Neural progenitor cell (in vitro differentiated cells): ENCODE results near the gene RNF121. TPM values are rescaled to one million over a fixed set of nuclear protein-coding genes. Genes with fewer than 3 reads are reported as not detected.

Source experiments
- DNase-seq: peaks from one replicate; pipeline ENCODE4 v3.0.0-alpha.2; 2016; ENCODE audit warnings: low spot score
- H2AFZ ChIP-seq: fragments of 200-600 bp; sonication (generic); replicated peaks from 2 replicates; pipeline ENCODE4 v1.6.1; 2016; ENCODE audit warnings: antibody characterized with exemption
- H3F3A ChIP-seq: fragments of 200-600 bp; sonication (generic); 2 replicates; pipeline ENCODE4 v1.6.1; 2016; ENCODE audit warnings: antibody characterized with exemption, low read depth
- H3K27ac ChIP-seq: fragments of 200-600 bp; sonication (generic); 2 replicates; pipeline ENCODE4 v1.5.1; 2016; ENCODE audit warnings: mild to moderate bottlenecking
- H3K27me3 ChIP-seq: fragments of 200-600 bp; sonication (generic); 2 replicates; pipeline ENCODE4 v1.6.1; 2016; ENCODE audit warnings: mild to moderate bottlenecking, moderate library complexity
- H3K36me3 ChIP-seq: fragments of 200-600 bp; sonication (generic); 2 replicates; pipeline ENCODE4 v1.5.1; 2016
- H3K4me1 ChIP-seq: fragments of 200-600 bp; sonication (generic); 2 replicates; pipeline ENCODE4 v1.6.1; 2016; ENCODE audit warnings: mixed run types
- H3K4me2 ChIP-seq: fragments of 200-600 bp; sonication (generic); 2 replicates; pipeline ENCODE4 v1.6.1; 2016
- H3K4me3 ChIP-seq: fragments of 200-600 bp; sonication (generic); 2 replicates; pipeline ENCODE4 v1.5.1; 2016
- H3K79me2 ChIP-seq: fragments of 200-600 bp; sonication (generic); 2 replicates; pipeline ENCODE4 v1.6.1; 2016; ENCODE audit warnings: low read depth
- H3K9ac ChIP-seq: fragments of 200-600 bp; sonication (generic); 2 replicates; pipeline ENCODE4 v1.6.1; 2016
- H3K9me3 ChIP-seq: fragments of 200-600 bp; sonication (generic); 2 replicates; pipeline ENCODE4 v1.5.1; 2016; ENCODE audit warnings: low read depth
- H4K20me1 ChIP-seq: fragments of 200-600 bp; sonication (generic); 2 replicates; pipeline ENCODE4 v1.6.1; 2016; ENCODE audit warnings: low read depth
- H3K27ac Mint-ChIP-seq: 3 replicates; pipeline ENCODE4 v1.8.0; 2021; ENCODE audit warnings: mixed read lengths
- H3K27me3 Mint-ChIP-seq: 2 replicates; pipeline ENCODE4 v1.8.0; 2022; ENCODE audit warnings: low read depth, mild to moderate bottlenecking, inconsistent platforms, moderate library complexity, mixed read lengths; ENCODE audit not compliant: insufficient read depth
- H3K36me3 Mint-ChIP-seq: 3 replicates; pipeline ENCODE4 v1.8.0; 2021; ENCODE audit warnings: mixed read lengths
- H3K4me1 Mint-ChIP-seq: 3 replicates; pipeline ENCODE4 v1.8.0; 2021; ENCODE audit warnings: mixed read lengths
- H3K4me3 Mint-ChIP-seq: 3 replicates; pipeline ENCODE4 v1.8.0; 2021; ENCODE audit warnings: mild to moderate bottlenecking, moderate library complexity, mixed read lengths
- H3K9me3 Mint-ChIP-seq: 3 replicates; pipeline ENCODE4 v1.8.0; 2020; ENCODE audit warnings: mixed read lengths
- CTCF ChIP-seq: fragments of 200-600 bp; sonication (generic); IDR thresholded peaks from 2 replicates; pipeline ENCODE4 v1.5.1; 2017; ENCODE audit warnings: antibody characterized with exemption, mild to moderate bottlenecking
- EZH2 ChIP-seq: fragments of 200-600 bp; sonication (generic); IDR thresholded peaks from 2 replicates; pipeline ENCODE4 v1.6.1; 2017; ENCODE audit warnings: antibody characterized with exemption, mild to moderate bottlenecking, moderate library complexity
- EZH2phosphoT487 ChIP-seq: fragments of 200-600 bp; sonication (generic); IDR thresholded peaks from 2 replicates; pipeline ENCODE4 v1.6.1; 2017; ENCODE audit warnings: antibody characterized with exemption
- total RNA-seq: library from RNA; depleted of rRNA; stranded (reverse); fragments of >200 nt; gene quantifications from 2 replicates; pipeline ENCODE4 v1.2.3, GENCODE V29; 2015; ENCODE audit warnings: low replicate concordance

RNF121 gene
- total RNA-seq, 1 donor from 2014 or later = 16.7 TPM

- TF ChIP-seq EZH2 = no peak
- no peak for TF ChIP-seq CTCF
- no peak for TF ChIP-seq EZH2phosphoT487
- Mint-ChIP-seq H3K27me3 (peaks cover 2% of the 10 kb centered on the region), H3K4me1 (peaks cover 25% of the 10 kb centered on the region), H3K27ac (no peak overlapping the region), H3K36me3 (no peaks in the 10 kb centered on the region), H3K9me3 (no peaks in the 10 kb centered on the region), H3K4me3 (no peak overlapping the region)
- peak overlapping the region; percentile 4 for H3K9ac ChIP-seq
- no peak overlapping the region for H2AFZ ChIP-seq
- H3K4me1 ChIP-seq = peaks cover 51% of the 10 kb centered on the region
- peak overlapping the region; percentile 78 for H3K4me2 ChIP-seq
- H3K36me3 ChIP-seq = no peaks in the 10 kb centered on the region
- H3K27ac ChIP-seq = peak overlapping the region; percentile 90
- DNase-seq = peak; percentile 92
- peaks cover 56% of the 10 kb centered on the region for H3F3A ChIP-seq
- no peaks in the 10 kb centered on the region for H3K9me3 ChIP-seq
- peaks cover 17% of the 10 kb centered on the region for H4K20me1 ChIP-seq
- H3K4me3 ChIP-seq = peak overlapping the region; percentile 54
- peaks cover 85% of the 10 kb centered on the region for H3K79me2 ChIP-seq
- no peaks in the 10 kb centered on the region for H3K27me3 ChIP-seq
These were observed 112.7 kb downstream of the RNF121 start for GRCh38 chr11:72041364-72042063.

GRCh38 chr11:72042064-72042745, 113.4 kb downstream of the RNF121 start:
- H3K27ac ChIP-seq = peak overlapping the region; percentile 90
- H3K36me3 ChIP-seq = no peaks in the 10 kb centered on the region
- no peak overlapping the region for H3K9ac ChIP-seq
- H3K9me3 ChIP-seq = no peaks in the 10 kb centered on the region
- H3K4me2 ChIP-seq = peak overlapping the region; percentile 78
- H2AFZ ChIP-seq = no peak overlapping the region
- H3F3A ChIP-seq = peaks cover 56% of the 10 kb centered on the region
- no peaks in the 10 kb centered on the region for H3K27me3 ChIP-seq
- H3K27ac Mint-ChIP-seq = no peak overlapping the region
- H4K20me1 ChIP-seq = peaks cover 14% of the 10 kb centered on the region
- H3K27me3 Mint-ChIP-seq = peaks cover 2% of the 10 kb centered on the region
- no peak for DNase-seq
- TF ChIP-seq EZH2phosphoT487 = no peak
- no peak for TF ChIP-seq EZH2
- no peak for TF ChIP-seq CTCF
- H3K9me3 Mint-ChIP-seq = no peaks in the 10 kb centered on the region
- peaks cover 44% of the 10 kb centered on the region for H3K4me1 ChIP-seq
- no peak overlapping the region for H3K4me3 Mint-ChIP-seq
- H3K79me2 ChIP-seq = peaks cover 85% of the 10 kb centered on the region
- no peaks in the 10 kb centered on the region for H3K36me3 Mint-ChIP-seq
- peak overlapping the region; percentile 54 for H3K4me3 ChIP-seq
- H3K4me1 Mint-ChIP-seq = peaks cover 19% of the 10 kb centered on the region

- H3K27me3 ChIP-seq = no peaks in the 10 kb centered on the region
These were observed 117.0 kb downstream of the RNF121 start for GRCh38 chr11:72045849-72046248.

More at GRCh38 chr11:72045849-72046248, 117.0 kb downstream of the RNF121 start:
- Mint-ChIP-seq H3K9me3 (no peaks in the 10 kb centered on the region), H3K4me3 (no peak overlapping the region), H3K27me3 (peaks cover 2% of the 10 kb centered on the region), H3K36me3 (no peaks in the 10 kb centered on the region), H3K27ac (no peak overlapping the region), H3K4me1 (peaks cover 34% of the 10 kb centered on the region)
- H3K36me3 ChIP-seq = no peaks in the 10 kb centered on the region
- no peak overlapping the region for H3K4me2 ChIP-seq
- peaks cover 21% of the 10 kb centered on the region for H3K4me1 ChIP-seq
- H3K9me3 ChIP-seq = no peaks in the 10 kb centered on the region
- H3K9ac ChIP-seq = no peak overlapping the region
- peaks cover 37% of the 10 kb centered on the region for H3F3A ChIP-seq
- no peak overlapping the region for H3K27ac ChIP-seq
- H3K79me2 ChIP-seq = peaks cover 86% of the 10 kb centered on the region
- no peak overlapping the region for H3K4me3 ChIP-seq
- DNase-seq = no peak
- H4K20me1 ChIP-seq = peaks cover 23% of the 10 kb centered on the region
- no peak for TF ChIP-seq CTCF
- TF ChIP-seq EZH2 = no peak
- no peak for TF ChIP-seq EZH2phosphoT487
- H2AFZ ChIP-seq = no peak overlapping the region

Other genes starting within 250 kb of the RNF121 start
- gene DEFB108B, start 95.8 kb upstream of the RNF121 start, total RNA-seq = not detected in 2 replicates
- gene DEFB131B, start 50.6 kb upstream of the RNF121 start, total RNA-seq = not detected in 2 replicates
- 6.6 and 14.8 TPM in 2 replicates for gene XNDC1N, start 452 bp upstream of the RNF121 start, total RNA-seq
- 7.5 and 10.3 TPM in 2 replicates for gene IL18BP, start 69.9 kb downstream of the RNF121 start, total RNA-seq
- gene NUMA1, start 151.5 kb downstream of the RNF121 start, total RNA-seq = 130 and 337 TPM in 2 replicates
- gene LRRC51, start 151.8 kb downstream of the RNF121 start, total RNA-seq = 10.5 and 15.0 TPM in 2 replicates
- gene LAMTOR1, start 174.3 kb downstream of the RNF121 start, total RNA-seq = 41.6 and 73.2 TPM in 2 replicates
- not detected in 2 replicates for gene TOMT, start 176.9 kb downstream of the RNF121 start, total RNA-seq
- gene ANAPC15, start 183.6 kb downstream of the RNF121 start, total RNA-seq = 44.7 and 45.6 TPM in 2 replicates
- gene FOLR3, start 206.7 kb downstream of the RNF121 start, total RNA-seq = not detected in 2 replicates